ENCODE measurements around the gene SERPINA4.

The SERPINA4 gene, protein sequence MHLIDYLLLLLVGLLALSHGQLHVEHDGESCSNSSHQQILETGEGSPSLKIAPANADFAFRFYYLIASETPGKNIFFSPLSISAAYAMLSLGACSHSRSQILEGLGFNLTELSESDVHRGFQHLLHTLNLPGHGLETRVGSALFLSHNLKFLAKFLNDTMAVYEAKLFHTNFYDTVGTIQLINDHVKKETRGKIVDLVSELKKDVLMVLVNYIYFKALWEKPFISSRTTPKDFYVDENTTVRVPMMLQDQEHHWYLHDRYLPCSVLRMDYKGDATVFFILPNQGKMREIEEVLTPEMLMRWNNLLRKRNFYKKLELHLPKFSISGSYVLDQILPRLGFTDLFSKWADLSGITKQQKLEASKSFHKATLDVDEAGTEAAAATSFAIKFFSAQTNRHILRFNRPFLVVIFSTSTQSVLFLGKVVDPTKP

GRCh38 chr14:94560751-94561655 is at the start of gene SERPINA4:
SERPINA4 (plus strand) TSS chr14:94561442; CDS start chr14:94563483, 2,041 bp downstream.
- ATAC-seq: no peak
- no peak for TF ChIP-seq ESRRG (CRISPR knock-in tag; IDR thresholded peaks at IDR 0.05)
- no peak for TF ChIP-seq CREB5 (CRISPR knock-in tag; IDR thresholded peaks at IDR 0.05; ENCODE audit: low read depth)
- no peak for TF ChIP-seq PATZ1 (CRISPR knock-in tag; IDR thresholded peaks at IDR 0.05; ENCODE audit: borderline replicate concordance)
- TF ChIP-seq RARB (CRISPR knock-in tag; IDR thresholded peaks at IDR 0.05): no peak
- TF ChIP-seq ZFP3 (CRISPR knock-in tag; IDR thresholded peaks at IDR 0.05): no peak
- TF ChIP-seq ZNF70 (CRISPR knock-in tag; IDR thresholded peaks at IDR 0.05): no peak
- TF ChIP-seq PPARA (CRISPR knock-in tag; IDR thresholded peaks at IDR 0.05; ENCODE audit: borderline replicate concordance): no peak
- no peak for TF ChIP-seq GLIS3 (CRISPR knock-in tag; IDR thresholded peaks at IDR 0.05)

GRCh38 chr14:94514351-94514750 is 46.9 kb upstream of the SERPINA4 start:
- ATAC-seq: no peak
- TF ChIP-seq, protein P1, sequence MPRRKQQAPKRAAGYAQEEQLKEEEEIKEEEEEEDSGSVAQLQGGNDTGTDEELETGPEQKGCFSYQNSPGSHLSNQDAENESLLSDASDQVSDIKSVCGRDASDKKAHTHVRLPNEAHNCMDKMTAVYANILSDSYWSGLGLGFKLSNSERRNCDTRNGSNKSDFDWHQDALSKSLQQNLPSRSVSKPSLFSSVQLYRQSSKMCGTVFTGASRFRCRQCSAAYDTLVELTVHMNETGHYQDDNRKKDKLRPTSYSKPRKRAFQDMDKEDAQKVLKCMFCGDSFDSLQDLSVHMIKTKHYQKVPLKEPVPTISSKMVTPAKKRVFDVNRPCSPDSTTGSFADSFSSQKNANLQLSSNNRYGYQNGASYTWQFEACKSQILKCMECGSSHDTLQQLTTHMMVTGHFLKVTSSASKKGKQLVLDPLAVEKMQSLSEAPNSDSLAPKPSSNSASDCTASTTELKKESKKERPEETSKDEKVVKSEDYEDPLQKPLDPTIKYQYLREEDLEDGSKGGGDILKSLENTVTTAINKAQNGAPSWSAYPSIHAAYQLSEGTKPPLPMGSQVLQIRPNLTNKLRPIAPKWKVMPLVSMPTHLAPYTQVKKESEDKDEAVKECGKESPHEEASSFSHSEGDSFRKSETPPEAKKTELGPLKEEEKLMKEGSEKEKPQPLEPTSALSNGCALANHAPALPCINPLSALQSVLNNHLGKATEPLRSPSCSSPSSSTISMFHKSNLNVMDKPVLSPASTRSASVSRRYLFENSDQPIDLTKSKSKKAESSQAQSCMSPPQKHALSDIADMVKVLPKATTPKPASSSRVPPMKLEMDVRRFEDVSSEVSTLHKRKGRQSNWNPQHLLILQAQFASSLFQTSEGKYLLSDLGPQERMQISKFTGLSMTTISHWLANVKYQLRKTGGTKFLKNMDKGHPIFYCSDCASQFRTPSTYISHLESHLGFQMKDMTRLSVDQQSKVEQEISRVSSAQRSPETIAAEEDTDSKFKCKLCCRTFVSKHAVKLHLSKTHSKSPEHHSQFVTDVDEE (CRISPR knock-in tag; IDR thresholded peaks at IDR 0.05): no peak
- TF ChIP-seq CREB5 (CRISPR knock-in tag; IDR thresholded peaks at IDR 0.05; ENCODE audit: low read depth): no peak
- no peak for TF ChIP-seq RARB (CRISPR knock-in tag; IDR thresholded peaks at IDR 0.05)
- TF ChIP-seq ZFP3 (CRISPR knock-in tag; IDR thresholded peaks at IDR 0.05): no peak
- no peak for TF ChIP-seq OSR1 (CRISPR knock-in tag; IDR thresholded peaks at IDR 0.05)
- no peak for TF ChIP-seq ZC3H10 (CRISPR knock-in tag; IDR thresholded peaks at IDR 0.05)
- no peak for TF ChIP-seq SNAI2 (CRISPR knock-in tag; IDR thresholded peaks at IDR 0.05)
- no peak for TF ChIP-seq ZNF70 (CRISPR knock-in tag; IDR thresholded peaks at IDR 0.05)
- TF ChIP-seq PATZ1 (CRISPR knock-in tag; IDR thresholded peaks at IDR 0.05; ENCODE audit: borderline replicate concordance): no peak
- TF ChIP-seq GLIS3 (CRISPR knock-in tag; IDR thresholded peaks at IDR 0.05): no peak
- no peak for TF ChIP-seq ESRRG (CRISPR knock-in tag; IDR thresholded peaks at IDR 0.05)
- no peak for TF ChIP-seq ARNTL (CRISPR knock-in tag; IDR thresholded peaks at IDR 0.05; ENCODE audit: borderline replicate concordance, low read depth)
- TF ChIP-seq ZFP30 (CRISPR knock-in tag; IDR thresholded peaks at IDR 0.05): no peak
- no peak for TF ChIP-seq TOX (CRISPR knock-in tag; IDR thresholded peaks at IDR 0.05; ENCODE audit: borderline replicate concordance)
- TF ChIP-seq ZNF8 (CRISPR knock-in tag; IDR thresholded peaks at IDR 0.05): no peak
- no peak for TF ChIP-seq TCF4 (CRISPR knock-in tag; IDR thresholded peaks at IDR 0.05; ENCODE audit: borderline replicate concordance)

DNA sequence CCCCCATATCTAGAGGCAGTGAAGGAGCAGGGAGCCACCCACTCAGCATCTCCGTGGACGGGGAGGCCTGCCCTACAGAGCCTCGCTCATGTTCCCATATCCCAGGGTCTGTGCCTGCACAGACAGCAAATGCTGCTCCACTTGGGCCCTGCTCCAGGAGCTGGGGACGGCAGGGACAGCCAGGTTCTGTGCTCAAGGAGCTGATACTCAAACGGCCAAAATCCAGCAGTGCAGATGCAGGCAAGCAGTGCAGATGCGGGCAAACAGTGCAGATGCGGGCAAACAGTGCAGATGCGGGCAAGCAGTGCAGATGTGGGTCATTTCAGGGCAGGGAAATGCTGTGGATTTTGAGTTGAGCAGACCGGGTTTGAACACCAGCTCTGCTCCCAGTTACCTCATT is 45.8 kb upstream of the SERPINA4 start:
- no peak for ATAC-seq
- no peak for TF ChIP-seq PATZ1 (CRISPR knock-in tag; IDR thresholded peaks at IDR 0.05; ENCODE audit: borderline replicate concordance)
- TF ChIP-seq ZNF70 (CRISPR knock-in tag; IDR thresholded peaks at IDR 0.05): no peak
- no peak for TF ChIP-seq RARB (CRISPR knock-in tag; IDR thresholded peaks at IDR 0.05)
- TF ChIP-seq TOX (CRISPR knock-in tag; IDR thresholded peaks at IDR 0.05; ENCODE audit: borderline replicate concordance): no peak
